HG03354 (cell line): Measurements from ENCODE around the gene MRM3.
"Not testable (repeated sequence)": the region's sequence is repeated elsewhere in the genome, so short reads cannot be mapped to it uniquely, and the experiment has no call there.

ENCODE experiments used
- ATAC-seq: cut with Tn5 transposase; IDR thresholded peaks from one replicate; pipeline ENCODE4 v1.9.1; 2021; ENCODE audit warnings: mild to moderate bottlenecking; ENCODE audit not compliant: unreplicated experiment, poor library complexity, severe bottlenecking

MRM3 gene

GRCh38 chr17:792277-792676 is 10.1 kb downstream of the MRM3 start:
- ATAC-seq = no peak

GRCh38 chr17:794876-795275 is 12.7 kb downstream of the MRM3 start:
- ATAC-seq = no peak

- no peak for ATAC-seq
These were observed 13.1 kb downstream of the MRM3 start for GRCh38 chr17:795276-795675.

- no peak for ATAC-seq
These were observed 13.6 kb downstream of the MRM3 start for GRCh38 chr17:795721-796120.

GRCh38 chr17:796609-797008 is 14.5 kb downstream of the MRM3 start:
- no peak for ATAC-seq

- ATAC-seq = no peak
These were observed 15.2 kb downstream of the MRM3 start for GRCh38 chr17:797236-797840.

- ATAC-seq = no peak
These were observed 16.1 kb downstream of the MRM3 start for GRCh38 chr17:798246-798645.

- no peak for ATAC-seq
These were observed 17.1 kb downstream of the MRM3 start for GRCh38 chr17:799261-799660.

GRCh38 chr17:800446-801242 is 18.5 kb downstream of the MRM3 start:
- ATAC-seq = no peak

GRCh38 chr17:801660-802059 is 19.5 kb downstream of the MRM3 start:
- ATAC-seq = no peak

- no peak for ATAC-seq
These were observed 20.3 kb downstream of the MRM3 start for GRCh38 chr17:802481-802880.

GRCh38 chr17:802901-803881 is 21.0 kb downstream of the MRM3 start:
- no peak for ATAC-seq

- no peak for ATAC-seq
These were observed 22.6 kb downstream of the MRM3 start for GRCh38 chr17:804541-805435.

- ATAC-seq = not testable (repeated sequence)
These were observed 23.7 kb downstream of the MRM3 start for GRCh38 chr17:805886-806285.

GRCh38 chr17:806346-806745 is 24.2 kb downstream of the MRM3 start:
- no peak for ATAC-seq

- ATAC-seq = no peak
These were observed 24.8 kb downstream of the MRM3 start for GRCh38 chr17:806781-807522.

- ATAC-seq = no peak
These were observed 25.6 kb downstream of the MRM3 start for GRCh38 chr17:807523-808294.
